Tibial nerve (tissue), 3 donors: ENCODE measurements around the gene SOX18.

Experiments
- CTCF ChIP-seq, 5 experiments: fragments of 200-600 bp in 3 of 5; fragments of 450-650 bp in 2 of 5; sonication (generic) in 3 of 5; IDR thresholded peaks; one replicate each; pipeline ENCODE4 v1.5.1; 2016 to 2019; ENCODE audit warnings: antibody characterized with exemption in 5 of 5, mild to moderate bottlenecking in 3 of 5, moderate library complexity in 2 of 5
- POLR2A ChIP-seq, 2 donors: fragments of 450-650 bp; IDR thresholded peaks; one replicate each; pipeline ENCODE4 v1.6.1; 2017; ENCODE audit warnings: antibody characterized with exemption in 2 of 2, mild to moderate bottlenecking in 2 of 2, moderate library complexity in 2 of 2

DNA sequence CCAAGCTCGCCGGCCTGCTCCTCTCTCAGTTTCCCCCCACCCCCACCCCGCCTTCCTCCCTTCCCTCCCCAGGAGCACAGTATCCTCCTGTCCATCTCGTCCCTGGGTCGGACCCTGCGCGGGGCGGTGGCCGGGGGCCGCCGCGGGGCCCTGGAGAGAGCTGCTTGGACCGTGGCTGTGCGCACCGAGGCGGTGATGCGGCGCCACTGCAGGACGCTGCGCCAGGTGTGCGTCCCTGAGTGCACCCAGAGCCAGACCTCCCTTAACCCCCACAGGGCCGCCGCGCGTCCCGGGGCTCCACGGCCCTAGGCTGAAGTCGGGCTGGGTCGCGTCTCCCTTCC, 11.2 kb downstream of the SOX18 start:
- no peak for TF ChIP-seq CTCF (IDR thresholded peaks at IDR 0.05)
- no peak for TF ChIP-seq POLR2A (IDR thresholded peaks at IDR 0.05)
